Measurements from ENCODE around the gene FBXL4.

DNA sequence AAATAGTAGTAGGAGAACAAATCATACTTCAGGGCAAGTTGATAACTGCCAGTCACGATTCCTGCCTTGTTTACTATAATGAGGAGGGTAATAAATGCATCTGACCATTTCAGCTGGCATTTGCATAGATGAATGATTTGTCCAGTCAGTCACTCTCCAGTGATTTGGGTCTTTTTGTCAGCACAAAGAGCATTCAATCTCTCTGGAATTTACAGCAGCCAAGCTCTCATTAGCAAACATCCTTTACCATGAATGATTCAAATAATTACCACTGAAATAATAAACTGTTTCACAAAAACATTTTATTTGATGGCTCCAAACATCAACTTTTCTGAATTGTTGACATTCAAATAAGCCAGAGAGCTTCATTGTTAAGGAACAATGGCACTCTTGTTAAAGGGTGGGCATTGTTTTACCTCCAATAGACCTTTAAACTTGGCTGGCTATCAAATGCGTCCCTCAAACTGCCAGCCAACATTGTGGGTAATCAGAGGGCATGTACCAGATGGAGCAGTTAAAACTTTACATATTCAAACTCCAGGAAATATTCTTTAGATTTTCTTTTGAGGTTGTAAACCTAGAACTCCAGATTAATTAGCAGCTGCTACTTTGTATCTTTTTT lies 30.0 kb upstream of the FBXL4 start:
- TF ChIP-seq, protein P1, sequence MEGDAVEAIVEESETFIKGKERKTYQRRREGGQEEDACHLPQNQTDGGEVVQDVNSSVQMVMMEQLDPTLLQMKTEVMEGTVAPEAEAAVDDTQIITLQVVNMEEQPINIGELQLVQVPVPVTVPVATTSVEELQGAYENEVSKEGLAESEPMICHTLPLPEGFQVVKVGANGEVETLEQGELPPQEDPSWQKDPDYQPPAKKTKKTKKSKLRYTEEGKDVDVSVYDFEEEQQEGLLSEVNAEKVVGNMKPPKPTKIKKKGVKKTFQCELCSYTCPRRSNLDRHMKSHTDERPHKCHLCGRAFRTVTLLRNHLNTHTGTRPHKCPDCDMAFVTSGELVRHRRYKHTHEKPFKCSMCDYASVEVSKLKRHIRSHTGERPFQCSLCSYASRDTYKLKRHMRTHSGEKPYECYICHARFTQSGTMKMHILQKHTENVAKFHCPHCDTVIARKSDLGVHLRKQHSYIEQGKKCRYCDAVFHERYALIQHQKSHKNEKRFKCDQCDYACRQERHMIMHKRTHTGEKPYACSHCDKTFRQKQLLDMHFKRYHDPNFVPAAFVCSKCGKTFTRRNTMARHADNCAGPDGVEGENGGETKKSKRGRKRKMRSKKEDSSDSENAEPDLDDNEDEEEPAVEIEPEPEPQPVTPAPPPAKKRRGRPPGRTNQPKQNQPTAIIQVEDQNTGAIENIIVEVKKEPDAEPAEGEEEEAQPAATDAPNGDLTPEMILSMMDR (IDR thresholded peaks at IDR 0.05) = no peak
- no peak for TF ChIP-seq POLR2A (IDR thresholded peaks at IDR 0.05)

All from tibial nerve (tissue), 3 donors.